SH-SY5Y (cell line): Measurements from ENCODE around the gene CNBD2.

Experiments used
- GATA2 ChIP-seq: IDR thresholded peaks from 2 replicates; pipeline ENCODE4 v1.6.1; 2011; ENCODE audit warnings: mild to moderate bottlenecking, low read depth, low read length
- GATA3 ChIP-seq: IDR thresholded peaks from 2 replicates; pipeline ENCODE4 v1.6.1; 2011; ENCODE audit warnings: low read depth, mild to moderate bottlenecking, low read length, moderate library complexity

DNA sequence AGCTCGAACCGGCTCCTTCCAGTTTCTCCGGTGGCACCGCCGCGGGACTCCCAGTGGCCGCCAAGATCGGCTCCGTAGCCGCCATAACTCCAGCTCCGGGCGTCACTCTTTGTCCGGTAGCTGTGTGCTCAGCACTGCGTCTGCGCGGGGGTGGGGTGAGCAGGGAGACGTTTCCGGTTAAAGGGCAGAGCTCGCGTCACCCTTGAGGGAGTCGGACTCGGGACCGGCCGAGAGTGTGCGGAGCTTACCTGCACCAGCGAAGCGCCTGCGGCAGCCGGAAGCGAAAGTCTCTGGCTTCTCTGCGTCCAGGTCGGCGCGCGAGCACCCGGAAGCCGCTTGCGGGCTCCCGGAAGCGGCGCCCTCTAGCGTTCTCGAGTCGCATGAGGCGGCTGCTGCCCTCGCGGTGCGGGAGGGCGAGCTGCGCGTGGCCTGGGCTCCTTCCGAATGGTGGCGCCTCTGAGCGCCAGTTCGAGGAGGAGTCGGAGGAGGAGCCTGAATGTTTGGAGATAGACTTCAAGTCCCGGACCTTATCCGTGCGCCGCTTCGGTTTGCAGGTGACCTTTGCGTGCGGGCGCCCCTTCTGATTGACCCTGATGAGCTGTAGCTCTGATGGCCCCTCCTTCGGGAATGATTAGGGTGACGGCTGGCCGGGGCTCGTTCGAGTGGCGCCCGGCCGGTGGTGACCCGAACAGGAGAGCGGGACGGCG lies 14.0 kb upstream of the CNBD2 start, which contains the start of gene SCAND1:
- TF ChIP-seq GATA2 = no peak; the same call in 1 of the 2 replicates
- TF ChIP-seq GATA3 = no peak
